K562 (cell line): ENCODE measurements around the gene MKNK1. TPM values are rescaled to one million over a fixed set of nuclear protein-coding genes. Genes with fewer than 3 reads are reported as not detected.

ENCODE experiments used
- ATAC-seq: fragments of 200-7000 bp; cut with Tn5 transposase; 3 replicates; pipeline ENCODE4 v1.9.1; 2020; ENCODE audit warnings: moderate library complexity
- BruUV-seq: library from RNA; stranded (reverse); fragments of 400-500 nt; replicated peaks from 2 replicates; lab custom pipeline; 2021; lab: Mats Ljungman, UMichigan
- CTCF ChIA-PET: fragments of 300-600 bp; formaldehyde crosslinking; extraction: SDS; loops from one replicate; lab custom pipeline; 2021; ENCODE audit warnings: low intra/inter-chr PET ratio; lab: Yijun Ruan, JAX
- POLR2A ChIA-PET: fragments of 300-600, 350-650 bp; sonication (Branson Sonifier 250); formaldehyde crosslinking; extraction: SDS; loops from one replicate; lab custom pipeline; 2021; ENCODE audit warnings: antibody characterized with exemption, inconsistent platforms; lab: Yijun Ruan, JAX
- DNase-seq, 4 experiments: peaks; one replicate each; pipeline versions ENCODE4 v3.0.0 to v3.0.0-alpha.2; 2011 to 2018; ENCODE audit warnings: low spot score in 3 of 4, mixed read lengths in 3 of 4; ENCODE audit errors: extremely low read depth in 1 of 4
- FAIRE-seq: peaks from 2 replicates; lab custom pipeline; 2011; peaks lifted over from hg19 to GRCh38; lab: Jason Lieb, UNC
- H2AFZ ChIP-seq: 2 replicates; pipeline ENCODE4 v1.6.0; 2011; ENCODE audit warnings: low read depth, low read length, control low read depth, inconsistent platforms
- H3K27ac ChIP-seq: fragments of 200-600 bp; 3 replicates; pipeline ENCODE4 v1.8.0; 2011; ENCODE audit warnings: low read depth, mild to moderate bottlenecking, control low read depth, inconsistent platforms, low read length, moderate library complexity, mixed read lengths; ENCODE audit errors: extremely low read depth
- H3K27me3 ChIP-seq, 2 experiments: fragments of 300-600 bp in 1 of 2; 2 replicates in 1 of 2; 3 replicates in 1 of 2; pipeline versions ENCODE4 v1.6.0 to v1.8.0; 2011; ENCODE audit warnings: inconsistent platforms in 2 of 2, low read length in 2 of 2, mild to moderate bottlenecking in 1 of 2, mixed read lengths in 1 of 2, moderate library complexity in 1 of 2; ENCODE audit not compliant: control insufficient read depth in 2 of 2, insufficient read depth in 2 of 2
- H3K36me3 ChIP-seq: fragments of 300-600 bp; 3 replicates; pipeline ENCODE4 v1.8.0; 2011; ENCODE audit warnings: mild to moderate bottlenecking, low read length, inconsistent platforms; ENCODE audit not compliant: control insufficient read depth, insufficient read depth
- H3K4me1 ChIP-seq, 2 experiments: fragments of 200-600 bp in 1 of 2; replicated peaks in 1 of 2; 2 replicates in 1 of 2; 3 replicates in 1 of 2; pipeline versions ENCODE4 v1.5.1 to v1.8.0; 2011; ENCODE audit warnings: inconsistent platforms in 2 of 2, low read length in 2 of 2, mild to moderate bottlenecking in 1 of 2, mixed read lengths in 1 of 2, moderate library complexity in 1 of 2; ENCODE audit not compliant: control insufficient read depth in 2 of 2, insufficient read depth in 2 of 2
- H3K4me2 ChIP-seq: 2 replicates; pipeline ENCODE4 v1.6.1; 2011; ENCODE audit warnings: low read length, control low read depth, inconsistent platforms, mixed read lengths; ENCODE audit not compliant: insufficient read depth
- H3K4me3 ChIP-seq: fragments of 200-600 bp; sonication (generic), shearing (Covaris generic); 2 replicates; pipeline ENCODE4 v1.5.1; 2016; ENCODE audit warnings: control low read depth, inconsistent platforms
- H3K79me2 ChIP-seq: fragments of 200-600 bp; 3 replicates; pipeline ENCODE4 v1.8.0; 2011; ENCODE audit warnings: low read length, inconsistent platforms; ENCODE audit not compliant: control insufficient read depth, insufficient read depth
- H3K9ac ChIP-seq, 2 experiments: 2 replicates each; pipeline versions ENCODE4 v1.6.0 to v1.6.1; 2011; ENCODE audit warnings: low read depth in 2 of 2, low read length in 2 of 2, control low read depth in 1 of 2, inconsistent platforms in 1 of 2, mild to moderate bottlenecking in 1 of 2, mixed read lengths in 1 of 2; ENCODE audit not compliant: insufficient read depth in 1 of 2
- H3K9me1 ChIP-seq: one replicate; pipeline ENCODE4 v1.6.0; 2011; ENCODE audit warnings: inconsistent platforms, mild to moderate bottlenecking, low read length, moderate library complexity; ENCODE audit not compliant: control insufficient read depth, insufficient read depth
- H3K9me3 ChIP-seq: replicated peaks from 2 replicates; pipeline ENCODE4 v1.5.1; 2011; ENCODE audit warnings: low read depth, low read length, inconsistent platforms; ENCODE audit not compliant: control insufficient read depth, insufficient read depth
- H4K20me1 ChIP-seq: replicated peaks from 2 replicates; pipeline ENCODE4 v1.6.1; 2011; ENCODE audit warnings: low read length, inconsistent platforms, mixed read lengths; ENCODE audit not compliant: control insufficient read depth, insufficient read depth
- BDP1 ChIP-seq: IDR thresholded peaks from 3 replicates; pipeline ENCODE4 v1.6.1; 2011; ENCODE audit not compliant: insufficient read length, insufficient read depth
- ELF4 ChIP-seq: fragments of 450-650 bp; formaldehyde crosslinking; IDR thresholded peaks from 2 replicates; pipeline ENCODE4 v1.4.0; 2022; ENCODE audit warnings: missing genetic modification characterization
- FOXP1 ChIP-seq: sonication (generic); formaldehyde crosslinking; IDR thresholded peaks from 2 replicates; pipeline ENCODE4 v1.8.0; 2022; ENCODE audit warnings: mild to moderate bottlenecking, missing genetic modification reagents
- KAT2B ChIP-seq: IDR thresholded peaks from one replicate; pipeline ENCODE4 v1.6.1; 2012; ENCODE audit warnings: low read depth, mild to moderate bottlenecking, control low read depth, inconsistent platforms, low read length, moderate library complexity
- LARP7 ChIP-seq: fragments of 450-650 bp; IDR thresholded peaks from 2 replicates; pipeline ENCODE4 v1.6.1; 2016
- THAP12 ChIP-seq: fragments of 250-450 bp; sonication (Bioruptor Pico); IDR thresholded peaks from 2 replicates; pipeline ENCODE4 v1.9.0; 2021; ENCODE audit warnings: mild to moderate bottlenecking, inconsistent platforms
- ZSCAN32 ChIP-seq: fragments of 450-650 bp; formaldehyde crosslinking; IDR thresholded peaks from 2 replicates; pipeline ENCODE4 v1.4.0; 2020; ENCODE audit warnings: mild to moderate bottlenecking, moderate library complexity
- WGBS: fragments of 100-300 bp; shearing (Covaris generic); methylation state at CpG from one replicate; pipeline ENCODE4 v1.1.6; 2016; ENCODE audit warnings: low coverage, mixed read lengths; ENCODE audit not compliant: insufficient coverage; ENCODE audit errors: missing lambda C conversion rate; 5-methylcytosine and 5-hydroxymethylcytosine counted together
- in situ Hi-C: fragments of 300-500 bp; cut with MboI; formaldehyde crosslinking; loops from 4 replicates; pipeline ENCODE4 v1.15.0; 2018; ENCODE audit warnings: inconsistent platforms, mixed read lengths
- intact Hi-C: fragments of 100-400 bp; cut with micrococcal nuclease; formaldehyde crosslinking; loops from 2 replicates; pipeline ENCODE4 v1.14.2; 2022
- polyA plus RNA-seq, 8 experiments: library from polyadenylated mRNA; depleted of rRNA in 4 of 8; stranded (reverse) in 5 of 8; unstranded in 3 of 8; fragments of >200 nt; fragmentation: Nextera tagmentation in 2 of 8; fragmentation: Illumina TruSeq in 1 of 8; extraction: Ambion mirVana in 2 of 8; extraction: Trizol in 1 of 8; gene quantifications; 2 replicates each; pipeline versions ENCODE4 v1.2.1 to v1.2.3, GENCODE V29; 2011 to 2014; ENCODE audit warnings: inconsistent platforms in 1 of 8, missing spikeins in 1 of 8
- total RNA-seq, 7 experiments: library from RNA; depleted of rRNA in 6 of 7; stranded (reverse); fragments of >200 nt in 6 of 7; fragmentation: Illumina TruSeq in 2 of 7; extraction: Trizol in 2 of 7; gene quantifications; 2 replicates each; pipeline versions ENCODE4 v1.2.1 to v1.2.3, GENCODE V29; 2011 to 2021; ENCODE audit warnings: low replicate concordance in 1 of 7
- TF ChIP-seq, protein P1 (sequence below): sonication (generic); formaldehyde crosslinking; IDR thresholded peaks from 2 replicates; pipeline ENCODE4 v1.9.0; 2022; ENCODE audit warnings: mild to moderate bottlenecking, missing genetic modification reagents

MKNK1 gene
- total and polyA plus RNA-seq, 9 of the 15 experiments (the other 6 are each of a cell fraction or from before 2014, with no cell fraction given): 27.7 to 51.3 (median 43.7) TPM

- Histone ChIP-seq H3K27ac (no peak overlapping the region), H3K4me2 (no peak overlapping the region), H4K20me1 (no peaks in the 10 kb centered on the region), H3K4me1 (peaks cover 3 to 22% of the 10 kb centered on the region in 2 experiments; a peak in 4 of 5 replicates), H3K27me3 (no peaks in the 10 kb centered on the region), H2AFZ (no peak overlapping the region), H3K4me3 (no peak overlapping the region), H3K9me1 (no peaks in the 10 kb centered on the region), H3K79me2 (no peaks in the 10 kb centered on the region)
- ATAC-seq (no peak), FAIRE-seq (no peak)
- BruUV-seq: no TSS peak
- intact Hi-C loops: no loop called here
- CTCF ChIA-PET: no interaction called here
- WGBS: 69% methylated on average over 4 of the region's 4 CpGs
- in situ Hi-C loops: no loop called here
- TF ChIP-seq, protein P1, sequence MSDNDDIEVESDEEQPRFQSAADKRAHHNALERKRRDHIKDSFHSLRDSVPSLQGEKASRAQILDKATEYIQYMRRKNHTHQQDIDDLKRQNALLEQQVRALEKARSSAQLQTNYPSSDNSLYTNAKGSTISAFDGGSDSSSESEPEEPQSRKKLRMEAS: no peak
- TF ChIP-seq BDP1 (no peak), LARP7 (no peak), FOXP1 (no peak), KAT2B (no peak), ELF4 (CRISPR knock-in tag) (no peak)
- TF ChIP-seq, all 486 proteins: peak for 0
- POLR2A ChIA-PET: no interaction called here
- Histone ChIP-seq H3K9me3 (no peaks in the 10 kb centered on the region), H3K36me3 (peaks cover 51% of the 10 kb centered on the region), H3K9ac (peak overlapping the region in 1 of 2 experiments; percentile 11; a peak in 1 of 4 replicates)
- no peak for DNase-seq
These were observed 26.4 kb downstream of the MKNK1 start for GRCh38 chr1:46577671-46578070.

DNA sequence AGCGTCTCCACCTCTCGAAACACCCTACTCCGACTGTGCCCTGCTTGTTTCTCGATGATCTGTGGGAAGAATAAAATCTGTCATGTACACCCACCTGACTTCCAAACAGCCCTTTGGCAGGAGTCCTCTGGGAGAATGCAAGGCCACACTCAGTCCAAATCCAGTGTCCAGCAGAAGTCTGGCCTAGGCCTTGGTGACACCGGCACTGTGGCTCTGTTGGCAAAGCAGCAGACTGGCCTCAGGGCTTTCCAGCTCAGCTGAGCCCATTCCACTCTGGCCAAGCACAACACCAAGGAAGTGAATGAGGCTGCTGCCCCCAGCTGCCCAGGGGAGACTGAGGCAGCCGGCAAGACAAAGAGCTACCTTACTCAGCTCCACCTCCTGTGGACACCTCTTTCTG is 27.5 kb downstream of the MKNK1 start:
- no peaks in the 10 kb centered on the region for H3K9me3 ChIP-seq
- 82% methylated on average over 6 of the region's 6 CpGs for WGBS

More for the DNA sequence above, 27.5 kb downstream of the MKNK1 start:
- H3K36me3 ChIP-seq: peaks cover 41% of the 10 kb centered on the region
- intact Hi-C loops (no loop called here), in situ Hi-C loops (no loop called here)
- peak overlapping the region in 1 of 2 experiments; percentile 28; a peak in 1 of 4 replicates for H3K9ac ChIP-seq
- H3K27ac ChIP-seq: no peak overlapping the region
- ATAC-seq: no peak
- no peak overlapping the region for H3K4me2 ChIP-seq
- FAIRE-seq: no peak
- no peaks in the 10 kb centered on the region for H3K9me1 ChIP-seq
- H3K4me3 ChIP-seq: no peak overlapping the region
- H3K27me3 ChIP-seq: no peaks in the 10 kb centered on the region
- ChIA-PET CTCF (no interaction called here), POLR2A (interaction anchor here (0.6 to 1.4 kb wide), 4 partner anchors 14 to 953 kb away, joined by 3 to 5 read pairs (median 4); no protein-coding TSS in a partner anchor)
- no TSS peak for BruUV-seq
- peaks cover 0 to 11% of the 10 kb centered on the region in 2 experiments; a peak in 3 of 5 replicates for H3K4me1 ChIP-seq
- TF ChIP-seq THAP12 (CRISPR knock-in tag): 0 out of 2 replicates have a peak, but pooled peaks have one; percentile 25
- TF ChIP-seq ZSCAN32: no peak
- no peak overlapping the region for H2AFZ ChIP-seq
- no peaks in the 10 kb centered on the region for H4K20me1 ChIP-seq
- no peak for DNase-seq
- H3K79me2 ChIP-seq: no peaks in the 10 kb centered on the region
